HCT116 (cell line): Measurements from ENCODE around the gene C19orf38.

Source experiments
- ATF3 ChIP-seq: IDR thresholded peaks from 2 replicates; pipeline ENCODE4 v1.6.1; 2012
- CTCF ChIP-seq, 3 experiments: fragments of 200-600 bp in 1 of 3; sonication (generic) in 1 of 3; IDR thresholded peaks in 2 of 3; conservative IDR thresholded peaks in 1 of 3; 2 replicates each; pipeline ENCODE4 v1.5.1; 2012 to 2017; ENCODE audit warnings: low read depth in 2 of 3, low read length in 2 of 3, antibody characterized with exemption in 1 of 3, borderline replicate concordance in 1 of 3, control low read depth in 1 of 3, mild to moderate bottlenecking in 1 of 3, mixed read lengths in 1 of 3, mixed run types in 1 of 3, moderate library complexity in 1 of 3; ENCODE audit not compliant: insufficient read depth in 1 of 3
- EZH2 ChIP-seq: fragments of 200-600 bp; sonication (generic); IDR thresholded peaks from 2 replicates; pipeline ENCODE4 v1.6.1; 2017; ENCODE audit warnings: antibody characterized with exemption, mixed run types
- EZH2phosphoT487 ChIP-seq: fragments of 200-600 bp; IDR thresholded peaks from 2 replicates; pipeline ENCODE4 v1.6.1; 2018; ENCODE audit warnings: antibody characterized with exemption, borderline replicate concordance
- POLR2A ChIP-seq: IDR thresholded peaks from 2 replicates; pipeline ENCODE4 v1.7.0; 2011; ENCODE audit warnings: borderline replicate concordance; ENCODE audit not compliant: insufficient read depth, insufficient read length; ENCODE audit errors: extremely low read depth
- POLR2AphosphoS5 ChIP-seq: IDR thresholded peaks from 2 replicates; pipeline ENCODE4 v1.6.1; 2011; ENCODE audit warnings: mild to moderate bottlenecking, low read depth, low read length, moderate library complexity
- TCF7L2 ChIP-seq: IDR thresholded peaks from 2 replicates; pipeline ENCODE4 v1.7.0; 2011; ENCODE audit warnings: borderline replicate concordance, inconsistent platforms; ENCODE audit not compliant: insufficient read depth, insufficient read length; ENCODE audit errors: extremely low read depth
- YY1 ChIP-seq: IDR thresholded peaks from 2 replicates; pipeline ENCODE4 v1.6.1; 2011; ENCODE audit warnings: low read length, low read depth, moderate library complexity, mild to moderate bottlenecking; ENCODE audit not compliant: insufficient replicate concordance; ENCODE audit errors: extremely low read depth
- ZFX ChIP-seq: fragments of 450-650 bp; IDR thresholded peaks from 2 replicates; pipeline ENCODE4 v1.6.1; 2017
- ZNF274 ChIP-seq: fragments of 200-500 bp; sonication (Bioruptor generic); IDR thresholded peaks from 2 replicates; pipeline ENCODE4 v1.6.1; 2014; ENCODE audit warnings: mild to moderate bottlenecking, low read depth, low read length, inconsistent platforms

GRCh38 chr19:10896851-10897526 lies 48.8 kb downstream of the C19orf38 start:
- TF ChIP-seq CTCF (IDR thresholded peaks at IDR 0.05 in 2 of 3, conservative IDR thresholded peaks at IDR 0.05 in 1 of 3; ENCODE audit: borderline replicate concordance in 1 of 3, insufficient read depth in 1 of 3, low read depth in 2 of 3, low read length in 2 of 3) (no peak), POLR2AphosphoS5 (no peak), TCF7L2 (no peak), EZH2 (no peak), POLR2A (no peak), ZFX (no peak), ATF3 (no peak), EZH2phosphoT487 (no peak), ZNF274 (no peak), YY1 (no peak)
